Tibial nerve (tissue), 4 donors: ENCODE results near the gene CEP350. TPM values are rescaled to one million over a fixed set of nuclear protein-coding genes. Genes with fewer than 3 reads are reported as not detected.

Source experiments
- DNase-seq, 2 donors: peaks; one replicate each; pipeline ENCODE4 v3.0.0-alpha.2; 2019; ENCODE audit warnings: low spot score in 2 of 2
- H3K27ac ChIP-seq, 4 donors: fragments of 200-600 bp; sonication (generic) in 3 of 4; one replicate each; pipeline ENCODE4 v1.5.1; 2017 to 2019; ENCODE audit warnings: mild to moderate bottlenecking in 1 of 4
- H3K27me3 ChIP-seq, 2 donors: fragments of 200-600 bp; sonication (generic) in 1 of 2; one replicate each; pipeline versions ENCODE4 v1.5.1 to v1.6.0; 2017 to 2019
- H3K36me3 ChIP-seq, 3 donors: fragments of 200-600 bp; sonication (generic); one replicate each; pipeline ENCODE4 v1.5.1; 2018 to 2019
- H3K4me1 ChIP-seq, 4 donors: fragments of 200-600 bp; sonication (generic) in 3 of 4; one replicate each; pipeline ENCODE4 v1.5.1; 2017 to 2019
- H3K4me3 ChIP-seq, 4 donors: fragments of 200-600 bp; sonication (generic) in 3 of 4; one replicate each; pipeline ENCODE4 v1.5.1; 2017 to 2019; ENCODE audit warnings: mild to moderate bottlenecking in 1 of 4, moderate library complexity in 1 of 4
- H3K9me3 ChIP-seq, 4 donors: fragments of 200-600 bp; sonication (generic) in 3 of 4; one replicate each; pipeline ENCODE4 v1.5.1; 2017 to 2019
- CTCF ChIP-seq, 5 experiments: fragments of 200-600 bp in 3 of 5; fragments of 450-650 bp in 2 of 5; sonication (generic) in 3 of 5; IDR thresholded peaks; one replicate each; pipeline ENCODE4 v1.5.1; 2016 to 2019; ENCODE audit warnings: antibody characterized with exemption in 5 of 5, mild to moderate bottlenecking in 3 of 5, moderate library complexity in 2 of 5
- EP300 ChIP-seq, 2 donors: sonication (generic); formaldehyde crosslinking; IDR thresholded peaks; one replicate each; pipeline ENCODE4 v1.6.1; 2017; ENCODE audit warnings: antibody characterized with exemption in 2 of 2, mild to moderate bottlenecking in 1 of 2
- POLR2A ChIP-seq, 2 donors: fragments of 450-650 bp; IDR thresholded peaks; one replicate each; pipeline ENCODE4 v1.6.1; 2017; ENCODE audit warnings: antibody characterized with exemption in 2 of 2, mild to moderate bottlenecking in 2 of 2, moderate library complexity in 2 of 2
- WGBS, 2 donors: methylation state at CpG; one replicate each; pipeline ENCODE4 v1.1.5; 2018; 5-methylcytosine and 5-hydroxymethylcytosine counted together
- total RNA-seq, 4 donors: library from RNA; depleted of rRNA; stranded (reverse); fragments of >200 nt; gene quantifications; one replicate each; pipeline ENCODE4 v1.1.0, GENCODE V29; 2016

Gene CEP350
- total RNA-seq, 4 donors from 2014 or later, result 82.6 to 112 (median 94.9) TPM

DNA sequence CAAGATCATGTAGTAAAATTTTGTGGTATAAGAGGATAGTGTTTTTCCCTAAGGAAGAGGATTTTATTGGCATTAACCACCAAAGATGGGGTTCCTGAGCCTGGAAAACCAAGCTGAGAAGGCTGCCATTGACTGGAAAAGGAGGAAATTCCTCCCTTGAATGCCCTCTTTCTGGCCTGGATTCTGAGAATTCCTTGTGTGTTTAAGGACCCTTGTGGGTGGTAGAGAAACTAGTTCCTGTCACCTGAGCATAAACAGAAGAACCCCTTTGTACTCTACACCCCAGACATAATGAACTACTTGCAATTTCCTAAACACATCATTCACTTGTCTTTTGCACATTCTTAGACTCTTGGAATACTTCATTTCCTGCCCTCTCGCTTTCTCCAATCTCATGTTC, 33.1 kb upstream of the CEP350 start:
- peaks cover 3 to 48% (median 4%) of the 10 kb centered on the region in 3 donors for H3K36me3 ChIP-seq
- 39 to 57% methylated on average over 1 of the region's 1 CpG for WGBS, 2 donors
- H3K27ac ChIP-seq, result no peak overlapping the region
- TF ChIP-seq CTCF (IDR thresholded peaks at IDR 0.05), result no peak
- no peak for TF ChIP-seq POLR2A (IDR thresholded peaks at IDR 0.05)
- no peak for TF ChIP-seq EP300 (IDR thresholded peaks at IDR 0.05)
- no peak for DNase-seq
- H3K9me3 ChIP-seq, result no peaks in the 10 kb centered on the region
- no peak overlapping the region for H3K4me3 ChIP-seq
- H3K27me3 ChIP-seq, result no peaks in the 10 kb centered on the region
- H3K4me1 ChIP-seq, result no peaks in the 10 kb centered on the region

GRCh38 chr1:179921981-179922872, 32.4 kb upstream of the CEP350 start:
- no peak for DNase-seq
- Histone ChIP-seq H3K27me3 (no peaks in the 10 kb centered on the region), H3K27ac (no peak overlapping the region), H3K4me3 (no peak overlapping the region), H3K36me3 (peaks cover 3 to 41% (median 4%) of the 10 kb centered on the region in 3 donors), H3K4me1 (no peaks in the 10 kb centered on the region), H3K9me3 (no peaks in the 10 kb centered on the region)
- WGBS, 2 donors, result 62 to 68% methylated on average over 8 of the region's 8 CpGs
- TF ChIP-seq EP300 (IDR thresholded peaks at IDR 0.05) (no peak), POLR2A (IDR thresholded peaks at IDR 0.05) (no peak), CTCF (IDR thresholded peaks at IDR 0.05) (no peak)

DNA sequence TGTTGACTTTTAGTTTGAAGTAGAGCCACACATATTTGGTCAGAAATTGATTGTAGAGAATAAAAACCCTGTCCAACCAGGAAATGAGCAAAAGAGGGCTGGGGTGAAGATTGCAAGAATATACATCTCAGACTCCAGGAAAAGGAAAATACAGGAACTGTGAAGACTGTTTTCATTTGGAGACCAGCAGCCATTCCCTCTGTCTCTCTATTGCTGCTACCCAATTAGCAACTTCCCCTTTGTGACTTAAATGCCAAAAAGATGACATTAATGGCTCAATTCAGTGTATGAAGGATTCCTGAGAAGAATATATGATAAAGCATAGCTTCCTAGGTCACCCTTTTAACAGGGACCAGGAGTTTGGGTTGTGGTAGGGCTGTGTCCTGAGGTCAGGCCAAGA, 31.6 kb upstream of the CEP350 start:
- Histone ChIP-seq H3K36me3 (peaks cover 0 to 33% (median 4%) of the 10 kb centered on the region in 3 donors), H3K27ac (no peak overlapping the region), H3K27me3 (no peaks in the 10 kb centered on the region), H3K9me3 (no peaks in the 10 kb centered on the region), H3K4me3 (no peak overlapping the region), H3K4me1 (no peaks in the 10 kb centered on the region)
- TF ChIP-seq CTCF (IDR thresholded peaks at IDR 0.05), result no peak
- TF ChIP-seq POLR2A (IDR thresholded peaks at IDR 0.05), result no peak
- no peak for TF ChIP-seq EP300 (IDR thresholded peaks at IDR 0.05)
- DNase-seq, result no peak

- Histone ChIP-seq H3K4me3 (no peak overlapping the region), H3K27me3 (no peaks in the 10 kb centered on the region), H3K27ac (no peak overlapping the region), H3K9me3 (no peaks in the 10 kb centered on the region), H3K4me1 (no peaks in the 10 kb centered on the region), H3K36me3 (peaks cover 0 to 20% (median 3%) of the 10 kb centered on the region in 3 donors)
- DNase-seq, result no peak
- TF ChIP-seq CTCF (IDR thresholded peaks at IDR 0.05) (no peak), EP300 (IDR thresholded peaks at IDR 0.05) (no peak)
- WGBS, 2 donors, result 88 to 93% methylated on average over 1 of the region's 1 CpG
Observed at GRCh38 chr1:179924268-179924667, 30.3 kb upstream of the CEP350 start.

DNA sequence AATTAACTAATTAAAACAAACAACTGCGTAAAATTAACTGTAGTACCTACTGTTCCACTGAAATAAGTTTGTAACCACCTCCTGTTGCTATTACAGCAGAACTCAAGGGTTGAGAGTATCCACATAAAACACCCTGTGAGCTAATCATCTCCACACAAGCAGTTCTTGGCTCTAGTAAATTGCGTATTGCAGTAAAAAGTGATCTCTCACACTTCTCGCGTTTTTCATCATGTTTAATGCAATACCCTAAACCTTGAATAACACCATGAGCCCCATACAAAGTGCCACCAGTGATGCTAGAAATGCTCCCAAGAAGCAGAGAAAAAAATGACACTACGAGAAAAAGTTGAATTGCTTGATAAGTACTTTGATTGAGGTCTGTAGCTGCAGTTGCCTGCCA, 29.3 kb upstream of the CEP350 start:
- Histone ChIP-seq H3K27me3 (no peaks in the 10 kb centered on the region), H3K4me3 (no peak overlapping the region), H3K27ac (no peak overlapping the region), H3K9me3 (no peaks in the 10 kb centered on the region), H3K4me1 (no peaks in the 10 kb centered on the region), H3K36me3 (peaks cover 0 to 12% (median 0%) of the 10 kb centered on the region in 3 donors)
- no peak for DNase-seq
- WGBS, 2 donors, result 88% methylated on average over 5 of the region's 5 CpGs
- no peak for TF ChIP-seq POLR2A (IDR thresholded peaks at IDR 0.05)
- no peak for TF ChIP-seq CTCF (IDR thresholded peaks at IDR 0.05)
- TF ChIP-seq EP300 (IDR thresholded peaks at IDR 0.05), result no peak
